ENCODE results near the gene CYP27B1. TPM values are rescaled to one million over a fixed set of nuclear protein-coding genes. Genes with fewer than 3 reads are reported as not detected.

The CYP27B1 gene
- total RNA-seq, 4 donors from 2014 or later = 0.40 to 2.5 (median 2.3) TPM; not detected in 1

- 87 to 89% methylated on average over 11 to 12 of the region's 12 CpGs for WGBS, 2 donors (ENCODE audit: low coverage in 1 of 2)
- Histone ChIP-seq H3K27ac (peak overlapping the region in 2 of 4 donors; percentile 78 to 80), H3K36me3 (peaks cover 0 to 23% (median 10%) of the 10 kb centered on the region in 4 donors), H3K9me3 (no peaks in the 10 kb centered on the region), H3K4me3 (peak overlapping the region; percentile 77 to 98 (median 87)), H3K4me1 (peaks cover 11 to 21% (median 14%) of the 10 kb centered on the region in 4 donors), H3K27me3 (no peaks in the 10 kb centered on the region)
- intact Hi-C loops (cut with DNase I; ENCODE audit: low total_unique reads) = no loop called here
- DNase-seq = no peak
- in situ Hi-C loops (cut with MboI; ENCODE audit: low pct_ligation_motif_present in 1 of 4, low pct_unique_long_range_greater_than_20kb in 1 of 4, low sequenced_read_pairs in 3 of 4) = no loop called here
- no peak for TF ChIP-seq CTCF (IDR thresholded peaks at IDR 0.05)
Measured at GRCh38 chr12:57783466-57783801, 16.6 kb upstream of the CYP27B1 start.

GRCh38 chr12:57782608-57783465, 16.0 kb upstream of the CYP27B1 start, which contains the start of gene TSFM:
Gene TSFM (plus strand): TSS chr12:57782787. CDS start chr12:57782802, 15 bp downstream.
- H3K27me3 ChIP-seq = no peaks in the 10 kb centered on the region
- intact Hi-C loops (cut with DNase I; ENCODE audit: low total_unique reads) (loop anchor here (1.0 kb wide), 1 partner anchor 122 kb away; no protein-coding TSS in a partner anchor), in situ Hi-C loops (cut with MboI; ENCODE audit: low pct_ligation_motif_present in 1 of 4, low pct_unique_long_range_greater_than_20kb in 1 of 4, low sequenced_read_pairs in 3 of 4) (no loop called here)
- H3K27ac ChIP-seq = peak within 1 kb of the TSS; percentile 76 to 84 (median 79)
- WGBS, 2 donors (ENCODE audit: low coverage in 1 of 2) = 0 to 1% methylated on average over 7 to 44 of the region's 45 CpGs
- peak within 1 kb of the TSS; percentile 77 to 98 (median 87) for H3K4me3 ChIP-seq
- H3K4me1 ChIP-seq = peaks cover 11 to 21% (median 14%) of the 10 kb centered on the region in 4 donors
- peak; percentile 90 to 95 (median 95) for TF ChIP-seq CTCF (IDR thresholded peaks at IDR 0.05)
- peak; percentile 70 for TF ChIP-seq POLR2A (IDR thresholded peaks at IDR 0.05)
- TF ChIP-seq POLR2AphosphoS5 (IDR thresholded peaks at IDR 0.05) = peak; percentile 89 to 90 (median 89)
- no peak for TF ChIP-seq EP300 (IDR thresholded peaks at IDR 0.05; ENCODE audit: low read depth)
- H3K36me3 ChIP-seq = peaks cover 0 to 21% (median 10%) of the 10 kb centered on the region in 4 donors
- H3K9me3 ChIP-seq = no peaks in the 10 kb centered on the region
- peak; percentile 97 for DNase-seq

- intact Hi-C loops (cut with DNase I; ENCODE audit: low total_unique reads) = loop anchor here (1.0 kb wide), 1 partner anchor 123 kb away; no protein-coding TSS in a partner anchor
- Histone ChIP-seq H3K4me3 (peak overlapping the region in 1 of 4 donors; percentile 90), H3K4me1 (peaks cover 11 to 21% (median 14%) of the 10 kb centered on the region in 4 donors), H3K9me3 (no peaks in the 10 kb centered on the region), H3K36me3 (peaks cover 0 to 15% (median 7%) of the 10 kb centered on the region in 4 donors), H3K27ac (peak overlapping the region in 2 of 4 donors; percentile 78 to 84), H3K27me3 (no peaks in the 10 kb centered on the region)
- WGBS, 2 donors (ENCODE audit: low coverage in 1 of 2) = 16 to 30% methylated on average over 2 to 4 of the region's 4 CpGs
- no peak for DNase-seq
- in situ Hi-C loops (cut with MboI; ENCODE audit: low pct_ligation_motif_present in 1 of 4, low pct_unique_long_range_greater_than_20kb in 1 of 4, low sequenced_read_pairs in 3 of 4) = no loop called here
- no peak for TF ChIP-seq EP300 (IDR thresholded peaks at IDR 0.05; ENCODE audit: low read depth)
- no peak for TF ChIP-seq POLR2A (IDR thresholded peaks at IDR 0.05)
- TF ChIP-seq CTCF (IDR thresholded peaks at IDR 0.05) = no peak
- TF ChIP-seq POLR2AphosphoS5 (IDR thresholded peaks at IDR 0.05) = no peak
Measured at GRCh38 chr12:57782243-57782607, 15.3 kb upstream of the CYP27B1 start.

GRCh38 chr12:57781801-57782200, 14.9 kb upstream of the CYP27B1 start:
- in situ Hi-C loops (cut with MboI; ENCODE audit: low pct_ligation_motif_present in 1 of 4, low pct_unique_long_range_greater_than_20kb in 1 of 4, low sequenced_read_pairs in 3 of 4) = no loop called here
- 66 to 73% methylated on average over 2 of the region's 2 CpGs for WGBS, 2 donors (ENCODE audit: low coverage in 1 of 2)

More at GRCh38 chr12:57781801-57782200, 14.9 kb upstream of the CYP27B1 start:
- H3K27ac ChIP-seq = peak overlapping the region in 2 of 4 donors; percentile 35 to 84
- H3K9me3 ChIP-seq = no peaks in the 10 kb centered on the region
- TF ChIP-seq POLR2A (IDR thresholded peaks at IDR 0.05) = no peak
- no peaks in the 10 kb centered on the region for H3K27me3 ChIP-seq
- H3K36me3 ChIP-seq = peaks cover 0 to 11% (median 5%) of the 10 kb centered on the region in 4 donors
- DNase-seq = no peak
- intact Hi-C loops (cut with DNase I; ENCODE audit: low total_unique reads) = loop anchor here (1.0 kb wide), 1 partner anchor 124 kb away; no protein-coding TSS in a partner anchor
- H3K4me1 ChIP-seq = peaks cover 11 to 21% (median 14%) of the 10 kb centered on the region in 4 donors
- no peak overlapping the region for H3K4me3 ChIP-seq
